Breast epithelium (tissue), 4 donors: ENCODE data around the gene KCNH2. TPM values are rescaled to one million over a fixed set of nuclear protein-coding genes. Genes with fewer than 3 reads are reported as not detected.
"Not testable (repeated sequence)": the region's sequence is repeated elsewhere in the genome, so short reads cannot be mapped to it uniquely, and the experiment has no call there.

Experiments
- DNase-seq, 2 donors: peaks; one replicate each; pipeline ENCODE4 v3.0.0-alpha.2; 2019; ENCODE audit warnings: low spot score in 2 of 2
- H3K27ac ChIP-seq, 2 donors: fragments of 200-600 bp; sonication (generic) in 1 of 2; one replicate each; pipeline ENCODE4 v1.5.1; 2016 to 2019; ENCODE audit warnings: mild to moderate bottlenecking in 1 of 2
- H3K27me3 ChIP-seq, 2 donors: fragments of 200-600 bp; sonication (generic) in 1 of 2; one replicate each; pipeline versions ENCODE4 v1.5.1 to v1.6.0; 2017 to 2019; ENCODE audit warnings: control low read depth in 1 of 2, mild to moderate bottlenecking in 1 of 2
- H3K36me3 ChIP-seq: fragments of 200-600 bp; one replicate; pipeline ENCODE4 v1.5.1; 2019
- H3K4me1 ChIP-seq, 2 donors: fragments of 200-600 bp; sonication (generic); one replicate each; pipeline ENCODE4 v1.5.1; 2016 to 2019; ENCODE audit warnings: control low read depth in 1 of 2
- H3K4me3 ChIP-seq, 3 donors: fragments of 200-600 bp; sonication (generic); 1 replicate in 2 of 3; 2 replicates in 1 of 3; pipeline ENCODE4 v1.5.1; 2016 to 2019; ENCODE audit warnings: mild to moderate bottlenecking in 3 of 3, moderate library complexity in 2 of 3
- H3K9me3 ChIP-seq, 2 donors: fragments of 200-600 bp; sonication (generic) in 1 of 2; one replicate each; pipeline ENCODE4 v1.5.1; 2016 to 2019; ENCODE audit warnings: control low read depth in 1 of 2
- CTCF ChIP-seq, 3 donors: fragments of 450-650 bp; IDR thresholded peaks; one replicate each; pipeline ENCODE4 v1.5.1; 2016 to 2017; ENCODE audit warnings: antibody characterized with exemption in 3 of 3, mild to moderate bottlenecking in 3 of 3, moderate library complexity in 3 of 3
- POLR2A ChIP-seq: fragments of 450-650 bp; IDR thresholded peaks from one replicate; pipeline ENCODE4 v1.6.1; 2016; ENCODE audit warnings: antibody characterized with exemption, mild to moderate bottlenecking, moderate library complexity
- POLR2AphosphoS5 ChIP-seq, 3 donors: sonication (generic); formaldehyde crosslinking; IDR thresholded peaks; one replicate each; pipeline ENCODE4 v1.6.1; 2017; ENCODE audit warnings: antibody characterized with exemption in 3 of 3
- intact Hi-C: fragments of 100-400 bp; cut with DNase I; formaldehyde crosslinking; loops from one replicate; pipeline ENCODE4 v1.15.1; 2023; ENCODE audit warnings: low total_unique reads
- total RNA-seq, 3 donors: library from RNA; depleted of rRNA; stranded (reverse); fragments of >200 nt; gene quantifications; one replicate each; pipeline ENCODE4 v1.1.0, GENCODE V29; 2016

KCNH2 gene
- total RNA-seq, 3 donors from 2014 or later, result under 0.01 to 0.29 (median 0.16) TPM

GRCh38 chr7:151012031-151012692 lies 34.0 kb upstream of the KCNH2 start:
- H3K27me3 ChIP-seq, result peaks cover 2 to 52% of the 10 kb centered on the region in 2 donors
- peak overlapping the region in 1 of 2 donors; percentile 0 for H3K27ac ChIP-seq
- TF ChIP-seq CTCF (IDR thresholded peaks at IDR 0.05) (no peak), POLR2A (no peak), POLR2AphosphoS5 (IDR thresholded peaks at IDR 0.05) (no peak)
- H3K36me3 ChIP-seq, result no peaks in the 10 kb centered on the region
- no peaks in the 10 kb centered on the region for H3K4me1 ChIP-seq
- intact Hi-C loops, result loop anchor here (10.0 kb wide), 1 partner anchor 103 kb away; no protein-coding TSS in a partner anchor
- H3K4me3 ChIP-seq, result no peak overlapping the region
- H3K9me3 ChIP-seq, result no peaks in the 10 kb centered on the region
- no peak for DNase-seq

- H3K36me3 ChIP-seq, H3K4me3 ChIP-seq, DNase-seq, H3K27ac ChIP-seq, H3K4me1 ChIP-seq, H3K9me3 ChIP-seq: not testable (repeated sequence)
- H3K27me3 ChIP-seq, result peaks cover 2 to 48% of the 10 kb centered on the region in 2 donors
- intact Hi-C loops, result loop anchor here (10.0 kb wide), 1 partner anchor 103 kb away; no protein-coding TSS in a partner anchor
These were observed 33.5 kb upstream of the KCNH2 start for GRCh38 chr7:151011616-151012015.

- no peaks in the 10 kb centered on the region for H3K9me3 ChIP-seq
- H3K4me1 ChIP-seq, result no peaks in the 10 kb centered on the region
These were observed 32.9 kb upstream of the KCNH2 start for GRCh38 chr7:151011097-151011409.

GRCh38 chr7:151010307-151011096 lies 32.4 kb upstream of the KCNH2 start:
- intact Hi-C loops, result loop anchor here (10.0 kb wide), 1 partner anchor 104 kb away; no protein-coding TSS in a partner anchor
- Histone ChIP-seq H3K9me3 (no peaks in the 10 kb centered on the region), H3K4me1 (no peaks in the 10 kb centered on the region), H3K4me3 (no peak overlapping the region), H3K36me3 (no peaks in the 10 kb centered on the region), H3K27ac (peak overlapping the region in 1 of 2 donors; percentile 32), H3K27me3 (peaks cover 2 to 37% of the 10 kb centered on the region in 2 donors)
- DNase-seq, result no peak
- TF ChIP-seq CTCF (IDR thresholded peaks at IDR 0.05), result no peak

More at GRCh38 chr7:151011097-151011409, 32.9 kb upstream of the KCNH2 start:
- Histone ChIP-seq H3K27me3 (peaks cover 2 to 42% of the 10 kb centered on the region in 2 donors), H3K27ac (peak overlapping the region in 1 of 2 donors; percentile 32), H3K4me3 (no peak overlapping the region), H3K36me3 (no peaks in the 10 kb centered on the region)
- TF ChIP-seq CTCF (IDR thresholded peaks at IDR 0.05) (no peak), POLR2AphosphoS5 (IDR thresholded peaks at IDR 0.05) (no peak), POLR2A (no peak)
- DNase-seq, result no peak
- intact Hi-C loops, result loop anchor here (10.0 kb wide), 1 partner anchor 104 kb away; no protein-coding TSS in a partner anchor

GRCh38 chr7:151010037-151010306 lies 31.9 kb upstream of the KCNH2 start:
- TF ChIP-seq CTCF (IDR thresholded peaks at IDR 0.05) (no peak), POLR2A (no peak), POLR2AphosphoS5 (IDR thresholded peaks at IDR 0.05) (no peak)
- Histone ChIP-seq H3K27me3 (peaks cover 2 to 37% of the 10 kb centered on the region in 2 donors), H3K9me3 (no peaks in the 10 kb centered on the region), H3K36me3 (no peaks in the 10 kb centered on the region), H3K4me1 (no peaks in the 10 kb centered on the region), H3K4me3 (no peak overlapping the region), H3K27ac (no peak overlapping the region)
- intact Hi-C loops, result loop anchor here (10.0 kb wide), 1 partner anchor 105 kb away; no protein-coding TSS in a partner anchor
- DNase-seq, result no peak
